ENCODE results near the gene MARVELD1. TPM values are rescaled to one million over a fixed set of nuclear protein-coding genes. Genes with fewer than 3 reads are reported as not detected.

The MARVELD1 gene
- total and polyA plus RNA-seq, 2 of the 8 experiments (the other 6 are each of a cell fraction or from before 2014, with no cell fraction given) = 28.1 to 37.3 TPM

- H3K79me1 ChIP-seq (ENCODE audit: low read depth, low read length) = no peaks in the 10 kb centered on the region
- peaks cover 0 to 14% (median 6%) of the 10 kb centered on the region in 4 experiments; a peak in 6 of 7 replicates for H3K4me1 ChIP-seq (replicated peaks in 1 of 4; ENCODE audit: control insufficient read depth in 3 of 4, insufficient read depth in 4 of 4, low read length in 3 of 4)
- peaks cover 3 to 23% (median 20%) of the 10 kb centered on the region in 4 experiments; a peak in 7 of 8 replicates for H3K36me3 ChIP-seq (ENCODE audit: control insufficient read depth in 2 of 4, insufficient read depth in 4 of 4, low read length in 3 of 4)
- no peak overlapping the region for H2BK15ac ChIP-seq (ENCODE audit: low read length)
- peaks cover 1 to 2% of the 10 kb centered on the region in 2 experiments for H4K20me1 ChIP-seq (replicated peaks in 1 of 2; ENCODE audit: control insufficient read depth in 1 of 2, insufficient read depth in 2 of 2, low read length in 2 of 2)
- no peak overlapping the region for H3K9ac ChIP-seq (replicated peaks in 1 of 4; ENCODE audit: extremely low read depth in 1 of 4, low read depth in 3 of 4, low read length in 3 of 4)
- no peak overlapping the region for H2BK20ac ChIP-seq (ENCODE audit: low read length)
- H3K18ac ChIP-seq (ENCODE audit: extremely low read depth, low read length) = no peak overlapping the region
- no peak overlapping the region for H3K23ac ChIP-seq (ENCODE audit: insufficient read length)
- no peaks in the 10 kb centered on the region for H3K27me3 ChIP-seq (replicated peaks in 1 of 4; ENCODE audit: control insufficient read depth in 3 of 4, extremely low read depth in 1 of 4, insufficient read depth in 3 of 4, low read length in 3 of 4)
- H3K4me2 ChIP-seq (ENCODE audit: insufficient read depth in 1 of 2, low read depth in 2 of 2, low read length in 2 of 2) = no peak overlapping the region
- no peak overlapping the region for H2AK5ac ChIP-seq (ENCODE audit: low read depth, low read length)
- ChIA-PET CTCF (ENCODE audit: partially characterized antibody) (interaction anchor here (0.7 to 8.5 kb wide), 28 partner anchors 9 to 290 kb away, joined by 3 to 77 read pairs (median 4); partner anchors contain the start of genes GOLGA7B, SFRP5 and ZFYVE27), POLR2A (ENCODE audit: partially characterized antibody) (interaction anchor here (0.7 to 4.9 kb wide), 3 partner anchors 9 to 21 kb away, joined by 4 to 30 read pairs (median 6); partner anchors contain the start of gene SFRP5)
- no peak overlapping the region for H3K14ac ChIP-seq (ENCODE audit: insufficient read length)
- no peak overlapping the region for H4K91ac ChIP-seq (replicated peaks; ENCODE audit: insufficient read length, low read length)
- H3K27ac ChIP-seq (ENCODE audit: low read depth, low read length) = no peak overlapping the region
- 57% methylated on average over 5 of the region's 5 CpGs; no CpG with 5 or more reads in 1 of the 2 experiments for WGBS, 2 experiments (ENCODE audit: extremely low coverage in 1 of 2, insufficient coverage in 1 of 2, insufficient read length in 1 of 2, insufficient replicate concordance in 2 of 2, low coverage in 1 of 2, low lambda C conversion rate in 2 of 2, missing lambda C conversion rate in 1 of 2)
- no peak overlapping the region for H2BK12ac ChIP-seq (ENCODE audit: low read depth, low read length)
- H3K56ac ChIP-seq (replicated peaks; ENCODE audit: insufficient read length, low read depth, low read length) = no peak overlapping the region
- no peak overlapping the region for H2BK5ac ChIP-seq (ENCODE audit: low read depth, low read length)
- peak; percentile 76 to 95 for DNase-seq (ENCODE audit: low read depth in 1 of 2, low spot score in 2 of 2)
- no peak overlapping the region for H3K4ac ChIP-seq (replicated peaks; ENCODE audit: insufficient read length, low read depth, low read length)
- H2BK120ac ChIP-seq (replicated peaks; ENCODE audit: low read depth, low read length) = no peak overlapping the region
- no peak overlapping the region for H4K8ac ChIP-seq (ENCODE audit: extremely low read depth, insufficient read depth, low read length)
- FAIRE-seq = peak; percentile 91
- no peaks in the 10 kb centered on the region for H3K23me2 ChIP-seq (ENCODE audit: low read depth, low read length)
- H3K4me3 ChIP-seq (ENCODE audit: extremely low read depth in 1 of 4, insufficient read depth in 2 of 4, low read depth in 3 of 4, low read length in 4 of 4) = no peak overlapping the region
- H3K79me2 ChIP-seq (ENCODE audit: control insufficient read depth in 1 of 2, insufficient read depth in 2 of 2, low read length in 2 of 2) = no peaks in the 10 kb centered on the region
- H2AFZ ChIP-seq (ENCODE audit: low read length) = no peak overlapping the region
- H4K5ac ChIP-seq (ENCODE audit: insufficient read length, low read depth, low read length) = no peak overlapping the region
- H3K9me3 ChIP-seq (ENCODE audit: insufficient read depth in 2 of 2, low read depth in 1 of 2, low read length in 1 of 2) = no peaks in the 10 kb centered on the region
- TF ChIP-seq SP1 (IDR thresholded peaks at IDR 0.05; ENCODE audit: low read depth, low read length) (no peak), CHD1 (IDR thresholded peaks at IDR 0.05; ENCODE audit: low read depth, low read length) (no peak), ATF2 (IDR thresholded peaks at IDR 0.05; ENCODE audit: low read length) (no peak), ASH2L (IDR thresholded peaks at IDR 0.05; ENCODE audit: low read length) (no peak), RAD21 (IDR thresholded peaks at IDR 0.05 in 1 of 2, conservative IDR thresholded peaks at IDR 0.05 in 1 of 2; ENCODE audit: low read depth in 2 of 2, low read length in 2 of 2) (peak; percentile 95 to 97), SAP30 (IDR thresholded peaks at IDR 0.05; ENCODE audit: insufficient read depth, insufficient replicate concordance, low read length) (no peak), SRF (IDR thresholded peaks at IDR 0.05; ENCODE audit: low read depth, low read length) (no peak), GTF2F1 (IDR thresholded peaks at IDR 0.05; ENCODE audit: borderline replicate concordance, low read depth, low read length) (0 out of 2 replicates have a peak, but pooled peaks have one; percentile 10), BRCA1 (IDR thresholded peaks at IDR 0.05; ENCODE audit: low read depth, low read length) (no peak), JUN (IDR thresholded peaks at IDR 0.05; ENCODE audit: low read depth, low read length) (no peak)
These were observed 45.8 kb downstream of the MARVELD1 start for GRCh38 chr10:97759158-97759887.
